ENCODE data around the gene GPRIN3.

GPRIN3 gene

DNA sequence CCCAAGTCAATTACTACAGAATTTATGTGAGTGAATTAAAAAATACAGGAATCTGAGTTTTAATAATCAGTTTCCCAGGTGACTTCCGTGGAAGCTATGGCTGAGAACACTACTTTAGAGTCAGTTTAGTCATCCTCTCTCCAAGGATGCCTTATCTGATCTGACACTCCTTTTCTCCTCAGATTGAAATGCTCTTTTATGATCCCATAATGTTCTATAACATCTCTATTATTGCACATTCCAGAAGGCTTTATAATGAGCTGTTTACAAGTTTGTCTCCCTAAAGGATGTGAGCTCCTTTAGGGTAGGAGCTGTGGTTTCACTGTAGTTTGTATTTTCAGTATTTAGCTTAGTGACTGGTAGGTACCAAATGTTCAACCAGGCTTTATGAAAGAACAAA lies 90.0 kb downstream of the GPRIN3 start:
- TF ChIP-seq, protein P1, sequence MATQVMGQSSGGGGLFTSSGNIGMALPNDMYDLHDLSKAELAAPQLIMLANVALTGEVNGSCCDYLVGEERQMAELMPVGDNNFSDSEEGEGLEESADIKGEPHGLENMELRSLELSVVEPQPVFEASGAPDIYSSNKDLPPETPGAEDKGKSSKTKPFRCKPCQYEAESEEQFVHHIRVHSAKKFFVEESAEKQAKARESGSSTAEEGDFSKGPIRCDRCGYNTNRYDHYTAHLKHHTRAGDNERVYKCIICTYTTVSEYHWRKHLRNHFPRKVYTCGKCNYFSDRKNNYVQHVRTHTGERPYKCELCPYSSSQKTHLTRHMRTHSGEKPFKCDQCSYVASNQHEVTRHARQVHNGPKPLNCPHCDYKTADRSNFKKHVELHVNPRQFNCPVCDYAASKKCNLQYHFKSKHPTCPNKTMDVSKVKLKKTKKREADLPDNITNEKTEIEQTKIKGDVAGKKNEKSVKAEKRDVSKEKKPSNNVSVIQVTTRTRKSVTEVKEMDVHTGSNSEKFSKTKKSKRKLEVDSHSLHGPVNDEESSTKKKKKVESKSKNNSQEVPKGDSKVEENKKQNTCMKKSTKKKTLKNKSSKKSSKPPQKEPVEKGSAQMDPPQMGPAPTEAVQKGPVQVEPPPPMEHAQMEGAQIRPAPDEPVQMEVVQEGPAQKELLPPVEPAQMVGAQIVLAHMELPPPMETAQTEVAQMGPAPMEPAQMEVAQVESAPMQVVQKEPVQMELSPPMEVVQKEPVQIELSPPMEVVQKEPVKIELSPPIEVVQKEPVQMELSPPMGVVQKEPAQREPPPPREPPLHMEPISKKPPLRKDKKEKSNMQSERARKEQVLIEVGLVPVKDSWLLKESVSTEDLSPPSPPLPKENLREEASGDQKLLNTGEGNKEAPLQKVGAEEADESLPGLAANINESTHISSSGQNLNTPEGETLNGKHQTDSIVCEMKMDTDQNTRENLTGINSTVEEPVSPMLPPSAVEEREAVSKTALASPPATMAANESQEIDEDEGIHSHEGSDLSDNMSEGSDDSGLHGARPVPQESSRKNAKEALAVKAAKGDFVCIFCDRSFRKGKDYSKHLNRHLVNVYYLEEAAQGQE (IDR thresholded peaks at IDR 0.05; ENCODE audit: insufficient replicate concordance, low read depth) = no peak
- TF ChIP-seq GABPA (IDR thresholded peaks at IDR 0.05; ENCODE audit: low read depth) = no peak
- H3K27ac ChIP-seq (replicated peaks) = no peak overlapping the region
- H3K4me3 ChIP-seq (replicated peaks; ENCODE audit: insufficient read depth, low read length) = no peak overlapping the region
- H3K27me3 ChIP-seq (ENCODE audit: insufficient read depth, poor library complexity, severe bottlenecking) = no peaks in the 10 kb centered on the region
- no peak for DNase-seq (ENCODE audit: low read depth in 1 of 2, low spot score in 1 of 2)

DNA sequence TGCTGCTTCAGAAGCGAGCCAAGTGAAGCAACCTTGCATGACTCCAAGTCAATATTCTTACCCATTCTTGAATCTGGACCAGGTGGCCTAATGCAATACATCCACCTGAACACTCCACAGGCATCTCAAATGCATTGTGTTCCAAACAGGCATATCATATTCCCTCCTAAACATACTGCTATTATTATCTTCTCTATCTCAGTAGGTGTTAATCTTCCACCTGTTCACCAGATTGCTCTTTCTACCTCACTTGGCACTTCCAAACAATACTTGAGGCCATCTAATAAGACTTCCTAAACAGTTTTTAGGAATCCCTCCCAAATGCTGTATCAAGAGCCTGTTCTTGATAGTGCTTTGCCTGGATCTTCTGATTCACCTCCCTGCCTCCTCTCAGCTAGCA lies 90.7 kb downstream of the GPRIN3 start:
- Histone ChIP-seq H3K4me3 (replicated peaks; ENCODE audit: insufficient read depth, low read length) (no peak overlapping the region), H3K27me3 (ENCODE audit: insufficient read depth, poor library complexity, severe bottlenecking) (no peaks in the 10 kb centered on the region), H3K27ac (replicated peaks) (no peak overlapping the region)
- TF ChIP-seq SPI1 (IDR thresholded peaks at IDR 0.05; ENCODE audit: borderline replicate concordance, low read depth) (no peak), GABPA (IDR thresholded peaks at IDR 0.05; ENCODE audit: low read depth) (no peak)
- TF ChIP-seq, protein P1 (IDR thresholded peaks at IDR 0.05; ENCODE audit: insufficient replicate concordance, low read depth) = no peak
- DNase-seq (ENCODE audit: low read depth in 1 of 2, low spot score in 1 of 2) = no peak

DNA sequence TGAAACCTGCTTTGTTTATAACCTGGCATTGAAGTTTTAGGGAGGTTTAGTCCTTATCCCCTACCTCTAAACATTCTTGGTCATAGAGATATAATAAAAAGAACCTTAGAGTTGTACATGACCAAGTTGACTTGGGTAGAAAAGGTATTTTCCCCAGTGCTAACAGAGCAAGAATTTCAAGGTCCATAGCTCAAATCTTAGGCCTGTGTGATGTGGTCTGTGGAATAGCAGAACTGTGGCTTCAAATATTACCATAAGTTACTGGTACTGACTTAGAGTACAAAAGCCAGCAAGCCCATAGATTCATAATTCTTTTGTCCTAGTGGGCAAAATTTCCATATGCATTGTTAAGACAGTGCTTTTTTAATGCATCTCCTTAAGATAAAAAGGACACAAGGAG lies 91.2 kb downstream of the GPRIN3 start:
- Histone ChIP-seq H3K4me3 (replicated peaks; ENCODE audit: insufficient read depth, low read length) (no peak overlapping the region), H3K27ac (replicated peaks) (no peak overlapping the region), H3K27me3 (ENCODE audit: insufficient read depth, poor library complexity, severe bottlenecking) (no peaks in the 10 kb centered on the region)
- DNase-seq (ENCODE audit: low read depth in 1 of 2, low spot score in 1 of 2) = no peak
- TF ChIP-seq, protein P1 (IDR thresholded peaks at IDR 0.05; ENCODE audit: insufficient replicate concordance, low read depth) = no peak
- TF ChIP-seq GABPA (IDR thresholded peaks at IDR 0.05; ENCODE audit: low read depth) (no peak), SPI1 (IDR thresholded peaks at IDR 0.05; ENCODE audit: borderline replicate concordance, low read depth) (no peak), POLR2AphosphoS5 (IDR thresholded peaks at IDR 0.05; ENCODE audit: low read depth) (no peak)
- TF ChIP-seq, protein P2, sequence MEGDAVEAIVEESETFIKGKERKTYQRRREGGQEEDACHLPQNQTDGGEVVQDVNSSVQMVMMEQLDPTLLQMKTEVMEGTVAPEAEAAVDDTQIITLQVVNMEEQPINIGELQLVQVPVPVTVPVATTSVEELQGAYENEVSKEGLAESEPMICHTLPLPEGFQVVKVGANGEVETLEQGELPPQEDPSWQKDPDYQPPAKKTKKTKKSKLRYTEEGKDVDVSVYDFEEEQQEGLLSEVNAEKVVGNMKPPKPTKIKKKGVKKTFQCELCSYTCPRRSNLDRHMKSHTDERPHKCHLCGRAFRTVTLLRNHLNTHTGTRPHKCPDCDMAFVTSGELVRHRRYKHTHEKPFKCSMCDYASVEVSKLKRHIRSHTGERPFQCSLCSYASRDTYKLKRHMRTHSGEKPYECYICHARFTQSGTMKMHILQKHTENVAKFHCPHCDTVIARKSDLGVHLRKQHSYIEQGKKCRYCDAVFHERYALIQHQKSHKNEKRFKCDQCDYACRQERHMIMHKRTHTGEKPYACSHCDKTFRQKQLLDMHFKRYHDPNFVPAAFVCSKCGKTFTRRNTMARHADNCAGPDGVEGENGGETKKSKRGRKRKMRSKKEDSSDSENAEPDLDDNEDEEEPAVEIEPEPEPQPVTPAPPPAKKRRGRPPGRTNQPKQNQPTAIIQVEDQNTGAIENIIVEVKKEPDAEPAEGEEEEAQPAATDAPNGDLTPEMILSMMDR (IDR thresholded peaks at IDR 0.05; ENCODE audit: insufficient read depth, low read length) = no peak

DNA sequence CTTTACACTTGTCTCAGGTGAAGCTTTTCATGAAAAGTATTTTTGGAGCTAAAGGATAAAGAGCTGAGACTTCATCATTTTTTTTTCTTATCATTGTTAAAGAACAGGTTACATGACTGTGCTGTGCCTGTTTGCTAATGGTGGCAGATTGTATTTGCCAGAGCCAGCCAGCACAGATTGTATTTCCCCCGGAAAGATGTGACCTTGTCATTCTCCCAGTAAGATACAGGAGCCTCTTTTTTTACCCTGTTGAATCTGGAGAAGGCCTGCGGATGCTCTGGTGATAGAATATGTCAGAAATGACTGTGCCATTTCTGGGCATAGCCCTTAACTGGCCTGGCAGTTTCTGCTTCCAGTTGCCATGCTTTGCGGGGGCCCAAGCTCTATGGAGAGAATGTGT lies 91.9 kb downstream of the GPRIN3 start:
- no peak overlapping the region for H3K4me3 ChIP-seq (replicated peaks; ENCODE audit: insufficient read depth, low read length)
- no peak overlapping the region for H3K27ac ChIP-seq (replicated peaks)
- no peak for DNase-seq (ENCODE audit: low read depth in 1 of 2, low spot score in 1 of 2)
- H3K27me3 ChIP-seq (ENCODE audit: insufficient read depth, poor library complexity, severe bottlenecking) = no peaks in the 10 kb centered on the region
- TF ChIP-seq GABPA (IDR thresholded peaks at IDR 0.05; ENCODE audit: low read depth) = no peak

DNA sequence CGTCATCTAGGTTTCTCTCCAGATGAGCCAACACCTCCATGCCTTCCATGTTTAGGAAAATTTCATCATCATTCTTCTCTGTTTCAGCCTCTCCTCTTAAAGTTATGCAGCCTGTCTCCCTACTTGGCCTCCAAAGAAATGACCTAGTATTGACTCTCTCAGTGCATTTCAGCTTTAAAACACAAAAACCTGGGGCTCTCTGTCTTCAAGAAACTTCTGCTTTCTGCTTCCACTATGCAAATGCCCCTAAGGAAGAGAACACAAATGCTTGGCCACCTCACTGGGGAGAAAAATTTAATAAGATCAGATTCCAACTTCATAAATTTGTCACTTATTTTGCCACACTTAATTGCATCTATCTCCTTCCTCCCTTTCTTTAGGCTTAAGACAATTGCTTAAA lies 93.3 kb downstream of the GPRIN3 start:
- H3K27me3 ChIP-seq (ENCODE audit: insufficient read depth, poor library complexity, severe bottlenecking) = no peaks in the 10 kb centered on the region
- H3K4me3 ChIP-seq (replicated peaks; ENCODE audit: insufficient read depth, low read length) = no peak overlapping the region
- H3K27ac ChIP-seq (replicated peaks) = no peak overlapping the region
- TF ChIP-seq, protein P2 (IDR thresholded peaks at IDR 0.05; ENCODE audit: insufficient read depth, low read length) = no peak
- TF ChIP-seq GABPA (IDR thresholded peaks at IDR 0.05; ENCODE audit: low read depth) (no peak), POLR2AphosphoS5 (IDR thresholded peaks at IDR 0.05; ENCODE audit: low read depth) (no peak), SPI1 (IDR thresholded peaks at IDR 0.05; ENCODE audit: borderline replicate concordance, low read depth) (no peak)
- TF ChIP-seq, protein P1 (IDR thresholded peaks at IDR 0.05; ENCODE audit: insufficient replicate concordance, low read depth) = no peak
- DNase-seq (ENCODE audit: low read depth in 1 of 2, low spot score in 1 of 2) = no peak

All from HL-60 (cell line).